ENCODE results near the gene RPP30.

RPP30 gene

GRCh38 chr10:90913774-90914420, 42.1 kb downstream of the RPP30 start:
- no peak for DNase-seq (ENCODE audit: low read depth)
- no peak overlapping the region for H3K4me3 ChIP-seq (ENCODE audit: low read depth, low read length)

- no peak for DNase-seq (ENCODE audit: low read depth)
- H3K4me3 ChIP-seq (ENCODE audit: low read depth, low read length) = no peak overlapping the region
Observed at GRCh38 chr10:90914992-90915765, 43.4 kb downstream of the RPP30 start.

- DNase-seq (ENCODE audit: low read depth) = no peak
- H3K4me3 ChIP-seq (ENCODE audit: low read depth, low read length) = no peak overlapping the region
Observed at GRCh38 chr10:90915766-90916075, 43.9 kb downstream of the RPP30 start.

GRCh38 chr10:90916392-90917237, 44.8 kb downstream of the RPP30 start:
- no peak overlapping the region for H3K4me3 ChIP-seq (ENCODE audit: low read depth, low read length)
- DNase-seq (ENCODE audit: low read depth) = no peak

- DNase-seq (ENCODE audit: low read depth) = no peak
- H3K4me3 ChIP-seq (ENCODE audit: low read depth, low read length) = peak overlapping the region; percentile 6
Observed at GRCh38 chr10:90917238-90917967, 45.6 kb downstream of the RPP30 start.

- DNase-seq (ENCODE audit: low read depth) = no peak
- peak overlapping the region; percentile 6 for H3K4me3 ChIP-seq (ENCODE audit: low read depth, low read length)
Observed at GRCh38 chr10:90917968-90918318, 46.2 kb downstream of the RPP30 start.

GRCh38 chr10:90919683-90920574, 48.2 kb downstream of the RPP30 start:
- peak overlapping the region; percentile 40 for H3K4me3 ChIP-seq (ENCODE audit: low read depth, low read length)
- no peak for DNase-seq (ENCODE audit: low read depth)

GRCh38 chr10:90920986-90921666, 49.4 kb downstream of the RPP30 start, which contains the start of gene ANKRD1:
ANKRD1 (minus strand) TSS chr10:90921087; CDS start chr10:90921027, 60 bp downstream.
- peak; percentile 76 for DNase-seq (ENCODE audit: low read depth)
- peak within 1 kb of the TSS; percentile 40 for H3K4me3 ChIP-seq (ENCODE audit: low read depth, low read length)

- no peak overlapping the region for H3K4me3 ChIP-seq (ENCODE audit: low read depth, low read length)
- no peak for DNase-seq (ENCODE audit: low read depth)
Observed at GRCh38 chr10:90921906-90922305, 50.1 kb downstream of the RPP30 start.

GRCh38 chr10:90923111-90923731, 51.4 kb downstream of the RPP30 start:
- no peak overlapping the region for H3K4me3 ChIP-seq (ENCODE audit: low read depth, low read length)
- no peak for DNase-seq (ENCODE audit: low read depth)

GRCh38 chr10:90924552-90924951, 52.8 kb downstream of the RPP30 start:
- no peak overlapping the region for H3K4me3 ChIP-seq (ENCODE audit: low read depth, low read length)
- DNase-seq (ENCODE audit: low read depth) = no peak

- H3K4me3 ChIP-seq (ENCODE audit: low read depth, low read length) = no peak overlapping the region
- DNase-seq (ENCODE audit: low read depth) = no peak
Observed at GRCh38 chr10:90925079-90926029, 53.6 kb downstream of the RPP30 start.

GRCh38 chr10:90927293-90927692, 55.5 kb downstream of the RPP30 start:
- no peak overlapping the region for H3K4me3 ChIP-seq (ENCODE audit: low read depth, low read length)
- no peak for DNase-seq (ENCODE audit: low read depth)

- no peak for DNase-seq (ENCODE audit: low read depth)
Observed at GRCh38 chr10:90929179-90929578, 57.4 kb downstream of the RPP30 start.

GRCh38 chr10:90930070-90930837, 58.5 kb downstream of the RPP30 start:
- DNase-seq (ENCODE audit: low read depth) = peak; percentile 84
- H3K4me3 ChIP-seq (ENCODE audit: low read depth, low read length) = no peak overlapping the region

More at GRCh38 chr10:90929179-90929578, 57.4 kb downstream of the RPP30 start:
- no peak overlapping the region for H3K4me3 ChIP-seq (ENCODE audit: low read depth, low read length)
